Hepatocyte (in vitro differentiated cells): ENCODE measurements around the gene TGFBR3L. TPM values are rescaled to one million over a fixed set of nuclear protein-coding genes. Genes with fewer than 3 reads are reported as not detected.

Experiments used
- DNase-seq: peaks from one replicate; pipeline ENCODE4 v3.0.0-alpha.2; 2016; ENCODE audit warnings: low spot score
- H2AFZ ChIP-seq: fragments of 200-600 bp; sonication (generic); 2 replicates; pipeline ENCODE4 v1.6.0; 2016; ENCODE audit warnings: antibody characterized with exemption, mild to moderate bottlenecking
- H3K27ac ChIP-seq: fragments of 200-600 bp; sonication (generic); 2 replicates; pipeline ENCODE4 v1.5.1; 2016; ENCODE audit warnings: mild to moderate bottlenecking
- H3K27me3 ChIP-seq: fragments of 200-600 bp; sonication (generic); 2 replicates; pipeline ENCODE4 v1.6.1; 2016
- H3K36me3 ChIP-seq: fragments of 200-600 bp; sonication (generic); replicated peaks from 2 replicates; pipeline ENCODE4 v1.5.1; 2016; ENCODE audit warnings: low read depth; ENCODE audit not compliant: insufficient read depth
- H3K4me1 ChIP-seq: fragments of 200-600 bp; sonication (generic); 2 replicates; pipeline ENCODE4 v1.5.1; 2016; ENCODE audit warnings: mild to moderate bottlenecking, moderate library complexity; ENCODE audit not compliant: insufficient read depth
- H3K4me2 ChIP-seq: fragments of 200-600 bp; sonication (generic); 2 replicates; pipeline ENCODE4 v1.6.0; 2016
- H3K4me3 ChIP-seq: fragments of 200-600 bp; sonication (generic); 2 replicates; pipeline ENCODE4 v1.5.1; 2016; ENCODE audit warnings: mild to moderate bottlenecking
- H3K79me2 ChIP-seq: fragments of 200-600 bp; sonication (generic); 2 replicates; pipeline ENCODE4 v1.6.0; 2017; ENCODE audit warnings: mild to moderate bottlenecking
- H3K9me2 ChIP-seq: fragments of 200-600 bp; sonication (generic); replicated peaks from 2 replicates; pipeline ENCODE4 v1.6.0; 2017; ENCODE audit warnings: mild to moderate bottlenecking; ENCODE audit not compliant: insufficient read depth
- H3K9me3 ChIP-seq: fragments of 200-600 bp; sonication (generic); 2 replicates; pipeline ENCODE4 v1.5.1; 2016; ENCODE audit warnings: low read depth, mild to moderate bottlenecking
- H4K20me1 ChIP-seq: fragments of 200-600 bp; sonication (generic); 2 replicates; pipeline ENCODE4 v1.6.0; 2016; ENCODE audit warnings: mild to moderate bottlenecking; ENCODE audit not compliant: insufficient read depth, poor library complexity, severe bottlenecking
- CTCF ChIP-seq: fragments of 200-600 bp; sonication (generic); IDR thresholded peaks from 2 replicates; pipeline ENCODE4 v1.5.1; 2016; ENCODE audit warnings: antibody characterized with exemption, mild to moderate bottlenecking; ENCODE audit not compliant: poor library complexity
- EZH2 ChIP-seq: fragments of 200-600 bp; sonication (generic); IDR thresholded peaks from 2 replicates; pipeline ENCODE4 v1.6.1; 2016; ENCODE audit warnings: antibody characterized with exemption, mild to moderate bottlenecking, borderline replicate concordance
- EZH2phosphoT487 ChIP-seq: fragments of 200-600 bp; sonication (generic); IDR thresholded peaks from one replicate; pipeline ENCODE4 v1.6.1; 2018; ENCODE audit warnings: antibody characterized with exemption, mild to moderate bottlenecking, low read depth, moderate library complexity; ENCODE audit not compliant: unreplicated experiment, severe bottlenecking
- WGBS: methylation state at CpG from one replicate; pipeline ENCODE4 v1.1.6; 2016; ENCODE audit warnings: low lambda C conversion rate; ENCODE audit errors: missing lambda C conversion rate; 5-methylcytosine and 5-hydroxymethylcytosine counted together
- polyA plus RNA-seq: library from polyadenylated mRNA; unstranded; fragments of >200 nt; fragmentation: Nextera tagmentation; extraction: Ambion mirVana; gene quantifications from 2 replicates; pipeline ENCODE4 v1.2.1, GENCODE V29; 2016
- total RNA-seq: library from RNA; depleted of rRNA; stranded (reverse); fragments of >200 nt; gene quantifications from 2 replicates; pipeline ENCODE4 v1.2.3, GENCODE V29; 2014

Gene TGFBR3L
- total and polyA plus RNA-seq, 2 experiments from 2014 or later = 8.5 TPM; not detected in 1

GRCh38 chr19:7894612-7895309 is 19.9 kb upstream of the TGFBR3L start:
- no peaks in the 10 kb centered on the region for H4K20me1 ChIP-seq
- TF ChIP-seq EZH2 (no peak), CTCF (no peak), EZH2phosphoT487 (no peak)
- no peaks in the 10 kb centered on the region for H3K9me2 ChIP-seq
- no peaks in the 10 kb centered on the region for H3K4me1 ChIP-seq
- H3K27me3 ChIP-seq = no peaks in the 10 kb centered on the region
- H3K4me3 ChIP-seq = no peak overlapping the region
- no peaks in the 10 kb centered on the region for H3K36me3 ChIP-seq
- H3K9me3 ChIP-seq = no peaks in the 10 kb centered on the region
- 85% methylated on average over 18 of the region's 18 CpGs for WGBS
- H3K27ac ChIP-seq = no peak overlapping the region
- H3K79me2 ChIP-seq = no peaks in the 10 kb centered on the region
- no peak overlapping the region for H2AFZ ChIP-seq
- peak; percentile 5 for DNase-seq
- no peak overlapping the region for H3K4me2 ChIP-seq

- TF ChIP-seq EZH2phosphoT487 = no peak
- no peak for TF ChIP-seq EZH2
- no peak for TF ChIP-seq CTCF
- Histone ChIP-seq H2AFZ (no peak overlapping the region), H4K20me1 (no peaks in the 10 kb centered on the region), H3K27me3 (no peaks in the 10 kb centered on the region), H3K27ac (no peak overlapping the region), H3K9me2 (no peaks in the 10 kb centered on the region), H3K36me3 (no peaks in the 10 kb centered on the region), H3K4me1 (no peaks in the 10 kb centered on the region), H3K9me3 (no peaks in the 10 kb centered on the region), H3K79me2 (no peaks in the 10 kb centered on the region), H3K4me3 (no peak overlapping the region), H3K4me2 (no peak overlapping the region)
- 92% methylated on average over 13 of the region's 13 CpGs for WGBS
- peak; percentile 3 for DNase-seq
Measured at GRCh38 chr19:7895565-7895964, 19.1 kb upstream of the TGFBR3L start.

- Histone ChIP-seq H4K20me1 (no peaks in the 10 kb centered on the region), H3K4me1 (peaks cover 1% of the 10 kb centered on the region), H3K9me2 (no peaks in the 10 kb centered on the region), H2AFZ (no peak overlapping the region), H3K36me3 (no peaks in the 10 kb centered on the region), H3K27ac (no peak overlapping the region), H3K4me2 (no peak overlapping the region), H3K9me3 (no peaks in the 10 kb centered on the region), H3K27me3 (no peaks in the 10 kb centered on the region), H3K4me3 (no peak overlapping the region), H3K79me2 (no peaks in the 10 kb centered on the region)
- WGBS = 81% methylated on average over 11 of the region's 11 CpGs
- no peak for DNase-seq
- TF ChIP-seq EZH2phosphoT487 (no peak), EZH2 (no peak), CTCF (no peak)
Measured at GRCh38 chr19:7897292-7897691, 17.3 kb upstream of the TGFBR3L start.
